Esophagus muscularis mucosa (tissue), 4 donors: ENCODE results near the gene CHAC2. TPM values are rescaled to one million over a fixed set of nuclear protein-coding genes. Genes with fewer than 3 reads are reported as not detected.

Experiments used
- DNase-seq: peaks from one replicate; pipeline ENCODE4 v3.0.0-alpha.2; 2017; ENCODE audit errors: extremely low spot score
- H3K27ac ChIP-seq, 4 donors: fragments of 200-600 bp; sonication (generic); replicated peaks in 1 of 4; 1 replicate in 3 of 4; 2 replicates in 1 of 4; pipeline ENCODE4 v1.5.1; 2016 to 2019; ENCODE audit warnings: mild to moderate bottlenecking in 1 of 4
- H3K27me3 ChIP-seq, 4 donors: fragments of 200-600 bp; sonication (generic); one replicate each; pipeline versions ENCODE4 v1.5.1 to v1.6.0; 2016 to 2019
- H3K36me3 ChIP-seq, 4 donors: fragments of 200-600 bp; sonication (generic); one replicate each; pipeline ENCODE4 v1.5.1; 2016 to 2019
- H3K4me1 ChIP-seq, 4 donors: fragments of 200-600 bp; sonication (generic); one replicate each; pipeline ENCODE4 v1.5.1; 2016 to 2019
- H3K4me3 ChIP-seq, 4 donors: fragments of 200-600 bp; sonication (generic); 1 replicate in 2 of 4; 2 replicates in 2 of 4; pipeline ENCODE4 v1.5.1; 2016 to 2019; ENCODE audit warnings: mild to moderate bottlenecking in 4 of 4, moderate library complexity in 1 of 4
- H3K9me3 ChIP-seq, 4 donors: fragments of 200-600 bp; sonication (generic); 1 replicate in 3 of 4; 2 replicates in 1 of 4; pipeline ENCODE4 v1.5.1; 2016 to 2019
- EP300 ChIP-seq: sonication (generic); formaldehyde crosslinking; IDR thresholded peaks from one replicate; pipeline ENCODE4 v1.6.1; 2017; ENCODE audit warnings: antibody characterized with exemption
- POLR2A ChIP-seq: fragments of 450-650 bp; IDR thresholded peaks from one replicate; pipeline ENCODE4 v1.6.1; 2017; ENCODE audit warnings: antibody characterized with exemption, moderate library complexity, mild to moderate bottlenecking, low read depth
- POLR2AphosphoS5 ChIP-seq, 2 donors: sonication (generic); formaldehyde crosslinking; IDR thresholded peaks; one replicate each; pipeline ENCODE4 v1.6.1; 2017; ENCODE audit warnings: antibody characterized with exemption in 2 of 2
- WGBS: methylation state at CpG from one replicate; pipeline ENCODE4 v1.1.5; 2018; 5-methylcytosine and 5-hydroxymethylcytosine counted together
- intact Hi-C: fragments of 100-400 bp; cut with DNase I; formaldehyde crosslinking; loops from one replicate; pipeline ENCODE4 v1.15.1; 2023
- total RNA-seq, 4 donors: library from RNA; depleted of rRNA; stranded (reverse); fragments of >200 nt; gene quantifications; one replicate each; pipeline versions ENCODE4 v1.1.0 to v1.2.1, GENCODE V29; 2016
- TF ChIP-seq, protein P1 (sequence below), 3 experiments: fragments of 200-600 bp in 2 of 3; fragments of 450-650 bp in 1 of 3; sonication (generic) in 2 of 3; IDR thresholded peaks; one replicate each; pipeline ENCODE4 v1.5.1; 2017 to 2019; ENCODE audit warnings: antibody characterized with exemption in 3 of 3, mild to moderate bottlenecking in 2 of 3, moderate library complexity in 1 of 3

The CHAC2 gene
- total RNA-seq, 4 donors from 2014 or later = 1.2 to 2.2 (median 2.0) TPM

DNA sequence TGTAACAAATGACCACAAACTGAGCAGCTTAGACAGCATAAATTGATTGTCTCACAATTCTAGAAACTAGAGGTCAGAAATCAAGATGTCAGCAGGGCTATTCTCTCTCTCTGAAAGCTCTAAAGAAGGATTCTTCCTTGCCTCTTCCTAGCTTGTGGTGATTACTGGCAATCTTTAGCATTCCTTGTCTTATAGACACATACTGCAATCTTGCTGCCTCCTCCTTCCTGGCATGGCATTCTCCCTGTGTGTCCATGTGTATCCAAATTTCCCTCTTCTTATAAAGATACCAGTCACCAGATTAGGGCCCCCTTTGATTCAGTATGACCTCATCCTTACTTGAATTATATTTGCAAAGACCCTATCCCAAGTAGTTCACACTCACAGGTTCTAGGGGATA lies 16.8 kb downstream of the CHAC2 start:
- H3K4me1 ChIP-seq = peaks cover 29 to 66% (median 51%) of the 10 kb centered on the region in 4 donors
- H3K4me3 ChIP-seq = no peak overlapping the region
- H3K27me3 ChIP-seq = no peaks in the 10 kb centered on the region
- peaks cover 0 to 14% (median 6%) of the 10 kb centered on the region in 4 donors for H3K36me3 ChIP-seq
- TF ChIP-seq EP300 = no peak
- TF ChIP-seq, protein P1, sequence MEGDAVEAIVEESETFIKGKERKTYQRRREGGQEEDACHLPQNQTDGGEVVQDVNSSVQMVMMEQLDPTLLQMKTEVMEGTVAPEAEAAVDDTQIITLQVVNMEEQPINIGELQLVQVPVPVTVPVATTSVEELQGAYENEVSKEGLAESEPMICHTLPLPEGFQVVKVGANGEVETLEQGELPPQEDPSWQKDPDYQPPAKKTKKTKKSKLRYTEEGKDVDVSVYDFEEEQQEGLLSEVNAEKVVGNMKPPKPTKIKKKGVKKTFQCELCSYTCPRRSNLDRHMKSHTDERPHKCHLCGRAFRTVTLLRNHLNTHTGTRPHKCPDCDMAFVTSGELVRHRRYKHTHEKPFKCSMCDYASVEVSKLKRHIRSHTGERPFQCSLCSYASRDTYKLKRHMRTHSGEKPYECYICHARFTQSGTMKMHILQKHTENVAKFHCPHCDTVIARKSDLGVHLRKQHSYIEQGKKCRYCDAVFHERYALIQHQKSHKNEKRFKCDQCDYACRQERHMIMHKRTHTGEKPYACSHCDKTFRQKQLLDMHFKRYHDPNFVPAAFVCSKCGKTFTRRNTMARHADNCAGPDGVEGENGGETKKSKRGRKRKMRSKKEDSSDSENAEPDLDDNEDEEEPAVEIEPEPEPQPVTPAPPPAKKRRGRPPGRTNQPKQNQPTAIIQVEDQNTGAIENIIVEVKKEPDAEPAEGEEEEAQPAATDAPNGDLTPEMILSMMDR (IDR thresholded peaks at IDR 0.05) = no peak
- no peak for TF ChIP-seq POLR2AphosphoS5 (IDR thresholded peaks at IDR 0.05)
- TF ChIP-seq POLR2A = no peak
- H3K27ac ChIP-seq = no peak overlapping the region
- intact Hi-C loops = no loop called here
- no peaks in the 10 kb centered on the region for H3K9me3 ChIP-seq
- DNase-seq = no peak

DNA sequence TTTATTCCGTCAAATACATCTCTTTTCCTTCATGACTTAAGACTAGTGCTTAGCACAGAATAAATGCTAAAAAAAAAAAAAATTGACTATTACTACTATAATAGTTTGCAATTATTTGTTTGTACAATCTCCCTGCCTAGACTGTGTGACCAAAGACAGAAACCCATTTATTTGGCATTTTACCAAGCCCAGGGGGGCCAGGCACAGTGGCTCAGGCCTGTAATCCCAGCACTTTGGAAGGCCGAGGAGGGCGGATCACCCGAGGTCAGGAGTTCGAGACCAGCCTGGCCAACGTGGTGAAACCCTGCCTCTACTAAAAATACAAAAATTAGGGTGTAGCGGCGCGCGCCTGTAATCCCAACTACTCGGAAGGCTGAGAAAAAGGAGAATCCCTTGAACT lies 17.8 kb downstream of the CHAC2 start:
- intact Hi-C loops = no loop called here
- peaks cover 0 to 10% (median 5%) of the 10 kb centered on the region in 4 donors for H3K36me3 ChIP-seq
- H3K9me3 ChIP-seq = no peaks in the 10 kb centered on the region
- H3K27me3 ChIP-seq = no peaks in the 10 kb centered on the region
- DNase-seq = no peak
- no peak for TF ChIP-seq EP300
- no peak for TF ChIP-seq POLR2AphosphoS5 (IDR thresholded peaks at IDR 0.05)
- TF ChIP-seq, protein P1 (IDR thresholded peaks at IDR 0.05) = no peak
- TF ChIP-seq POLR2A = no peak
- WGBS = 54% methylated on average over 11 of the region's 11 CpGs
- H3K4me1 ChIP-seq = peaks cover 29 to 69% (median 52%) of the 10 kb centered on the region in 4 donors
- no peak overlapping the region for H3K27ac ChIP-seq
- H3K4me3 ChIP-seq = peak overlapping the region; percentile 74 to 93 (median 84)

DNA sequence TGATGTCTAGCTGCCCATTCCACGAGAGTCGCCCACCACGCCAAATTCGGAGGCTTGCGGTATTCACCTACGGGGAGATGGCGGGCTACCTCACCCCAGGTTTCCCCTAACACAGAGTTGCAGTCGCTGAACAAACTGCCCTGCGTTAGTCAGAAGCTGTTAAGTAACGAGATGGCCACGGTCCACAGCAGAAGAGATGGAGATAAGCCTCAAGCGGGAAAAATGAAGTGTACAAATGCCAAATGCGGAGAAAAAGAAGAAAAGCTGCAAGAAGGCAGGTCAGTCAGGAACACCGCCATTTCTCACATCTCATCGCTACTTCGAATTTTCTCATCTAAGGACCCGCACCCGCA lies 18.7 kb downstream of the CHAC2 start:
- Histone ChIP-seq H3K4me1 (peaks cover 29 to 69% (median 54%) of the 10 kb centered on the region in 4 donors), H3K27ac (peak overlapping the region; percentile 81 to 85 (median 84)), H3K36me3 (peaks cover 0 to 4% (median 1%) of the 10 kb centered on the region in 4 donors), H3K9me3 (no peaks in the 10 kb centered on the region), H3K27me3 (no peaks in the 10 kb centered on the region), H3K4me3 (peak overlapping the region; percentile 74 to 93 (median 84))
- intact Hi-C loops = no loop called here
- DNase-seq = no peak
- no peak for TF ChIP-seq POLR2A
- under 1% methylated on average over 15 of the region's 18 CpGs for WGBS

GRCh38 chr2:53786705-53787613 lies 19.4 kb downstream of the CHAC2 start, which contains the start of the genes ASB3 and ERLEC1:
ASB3 (minus strand) TSS chr2:53786953; CDS start chr2:53765572, 21,381 bp downstream.
ERLEC1 (plus strand) TSS chr2:53787044; CDS start chr2:53787211, 167 bp downstream.
- Histone ChIP-seq H3K27ac (peak within 1 kb of the TSS; percentile 81 to 85 (median 84)), H3K4me1 (peaks cover 29 to 65% (median 51%) of the 10 kb centered on the region in 4 donors), H3K27me3 (no peaks in the 10 kb centered on the region), H3K36me3 (no peaks in the 10 kb centered on the region), H3K4me3 (peak within 1 kb of the TSS; percentile 74 to 93 (median 84)), H3K9me3 (no peaks in the 10 kb centered on the region)
- TF ChIP-seq POLR2AphosphoS5 (IDR thresholded peaks at IDR 0.05) (peak; percentile 90 to 94), EP300 (no peak), POLR2A (peak; percentile 47)
- TF ChIP-seq, protein P1 (IDR thresholded peaks at IDR 0.05) = peak in 2 of 3 experiments; percentile 7 to 22
- DNase-seq = peak; percentile 94
- under 1% methylated on average over 58 of the region's 77 CpGs for WGBS
- intact Hi-C loops = no loop called here

DNA sequence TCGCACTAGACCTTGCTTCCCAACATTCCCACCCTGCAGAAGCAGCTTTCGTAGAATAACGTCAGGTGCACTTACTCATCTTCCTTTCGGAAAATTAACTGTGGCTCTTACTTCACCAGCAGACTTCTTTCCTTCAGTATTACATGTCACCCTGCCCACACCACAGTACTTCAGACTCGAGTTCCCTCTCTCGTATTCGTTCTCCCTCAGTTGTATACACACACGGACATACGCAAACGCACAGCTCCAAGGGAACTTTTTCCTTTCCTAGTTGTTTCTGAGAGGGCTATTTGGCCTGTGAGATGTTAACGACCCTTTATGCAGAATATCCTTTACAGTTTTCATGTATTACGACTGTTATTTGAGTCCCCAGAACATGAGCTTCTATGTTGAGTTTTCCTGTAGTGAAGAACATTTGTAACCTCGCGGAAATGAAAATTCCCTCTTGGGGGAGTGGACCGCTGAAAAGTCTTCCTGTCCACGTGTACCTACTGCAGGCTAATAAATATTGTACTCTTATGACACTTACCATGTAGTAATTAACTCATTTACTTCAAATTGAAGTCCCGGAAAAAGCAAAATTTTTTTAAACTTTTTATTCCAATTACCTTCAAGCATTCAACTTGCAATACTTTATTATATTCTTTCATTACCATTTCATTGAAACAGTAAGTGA lies 20.1 kb downstream of the CHAC2 start:
- peaks cover 29 to 58% (median 45%) of the 10 kb centered on the region in 4 donors for H3K4me1 ChIP-seq
- H3K27ac ChIP-seq = peak overlapping the region; percentile 81 to 85 (median 84)
- no peak for DNase-seq
- intact Hi-C loops = no loop called here
- no peaks in the 10 kb centered on the region for H3K27me3 ChIP-seq
- TF ChIP-seq POLR2A = no peak
- TF ChIP-seq EP300 = no peak
- TF ChIP-seq, protein P1 (IDR thresholded peaks at IDR 0.05) = no peak
- TF ChIP-seq POLR2AphosphoS5 (IDR thresholded peaks at IDR 0.05) = no peak
- no peaks in the 10 kb centered on the region for H3K9me3 ChIP-seq
- no peaks in the 10 kb centered on the region for H3K36me3 ChIP-seq
- peak overlapping the region; percentile 74 to 93 (median 84) for H3K4me3 ChIP-seq
- 5% methylated on average over 17 of the region's 17 CpGs for WGBS
